Astrocyte of the hippocampus (primary cell): Measurements from ENCODE around the gene MPDZ.
A peak's percentile ranks its signal among the peaks of the same experiment; 100 is the strongest.

Experiments used
- DNase-seq: peaks from one replicate; pipeline ENCODE4 v3.0.0; 2011; ENCODE audit warnings: low read depth, low spot score

MPDZ gene, protein sequence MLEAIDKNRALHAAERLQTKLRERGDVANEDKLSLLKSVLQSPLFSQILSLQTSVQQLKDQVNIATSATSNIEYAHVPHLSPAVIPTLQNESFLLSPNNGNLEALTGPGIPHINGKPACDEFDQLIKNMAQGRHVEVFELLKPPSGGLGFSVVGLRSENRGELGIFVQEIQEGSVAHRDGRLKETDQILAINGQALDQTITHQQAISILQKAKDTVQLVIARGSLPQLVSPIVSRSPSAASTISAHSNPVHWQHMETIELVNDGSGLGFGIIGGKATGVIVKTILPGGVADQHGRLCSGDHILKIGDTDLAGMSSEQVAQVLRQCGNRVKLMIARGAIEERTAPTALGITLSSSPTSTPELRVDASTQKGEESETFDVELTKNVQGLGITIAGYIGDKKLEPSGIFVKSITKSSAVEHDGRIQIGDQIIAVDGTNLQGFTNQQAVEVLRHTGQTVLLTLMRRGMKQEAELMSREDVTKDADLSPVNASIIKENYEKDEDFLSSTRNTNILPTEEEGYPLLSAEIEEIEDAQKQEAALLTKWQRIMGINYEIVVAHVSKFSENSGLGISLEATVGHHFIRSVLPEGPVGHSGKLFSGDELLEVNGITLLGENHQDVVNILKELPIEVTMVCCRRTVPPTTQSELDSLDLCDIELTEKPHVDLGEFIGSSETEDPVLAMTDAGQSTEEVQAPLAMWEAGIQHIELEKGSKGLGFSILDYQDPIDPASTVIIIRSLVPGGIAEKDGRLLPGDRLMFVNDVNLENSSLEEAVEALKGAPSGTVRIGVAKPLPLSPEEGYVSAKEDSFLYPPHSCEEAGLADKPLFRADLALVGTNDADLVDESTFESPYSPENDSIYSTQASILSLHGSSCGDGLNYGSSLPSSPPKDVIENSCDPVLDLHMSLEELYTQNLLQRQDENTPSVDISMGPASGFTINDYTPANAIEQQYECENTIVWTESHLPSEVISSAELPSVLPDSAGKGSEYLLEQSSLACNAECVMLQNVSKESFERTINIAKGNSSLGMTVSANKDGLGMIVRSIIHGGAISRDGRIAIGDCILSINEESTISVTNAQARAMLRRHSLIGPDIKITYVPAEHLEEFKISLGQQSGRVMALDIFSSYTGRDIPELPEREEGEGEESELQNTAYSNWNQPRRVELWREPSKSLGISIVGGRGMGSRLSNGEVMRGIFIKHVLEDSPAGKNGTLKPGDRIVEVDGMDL (N-terminal part only)

GRCh38 chr9:13279284-13280141 lies at the start of gene MPDZ:
MPDZ (minus strand) TSS chr9:13279692; CDS start chr9:13250315, 29,377 bp downstream.
- DNase-seq, result peak; percentile 90

DNA sequence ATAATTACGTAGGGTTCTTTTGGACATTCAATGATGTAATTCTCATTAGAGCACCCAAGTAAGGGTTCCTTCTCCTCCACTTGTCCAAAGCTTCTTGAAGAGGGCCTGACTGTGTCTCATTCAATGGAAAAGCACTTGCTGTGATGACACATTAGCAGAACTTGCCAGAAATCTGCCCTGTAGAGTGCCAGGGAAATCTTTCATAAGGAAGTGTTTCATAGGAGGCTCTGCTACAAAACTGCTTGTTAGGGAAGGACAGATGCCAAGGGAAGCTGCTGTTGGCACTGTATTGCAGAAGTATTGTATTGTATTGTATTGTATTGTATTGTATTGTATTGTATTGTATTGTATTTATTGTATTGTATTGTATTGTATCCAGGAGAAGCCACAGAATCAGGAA lies 45.5 kb upstream of the MPDZ start:
- DNase-seq, result peak; percentile 29

DNA sequence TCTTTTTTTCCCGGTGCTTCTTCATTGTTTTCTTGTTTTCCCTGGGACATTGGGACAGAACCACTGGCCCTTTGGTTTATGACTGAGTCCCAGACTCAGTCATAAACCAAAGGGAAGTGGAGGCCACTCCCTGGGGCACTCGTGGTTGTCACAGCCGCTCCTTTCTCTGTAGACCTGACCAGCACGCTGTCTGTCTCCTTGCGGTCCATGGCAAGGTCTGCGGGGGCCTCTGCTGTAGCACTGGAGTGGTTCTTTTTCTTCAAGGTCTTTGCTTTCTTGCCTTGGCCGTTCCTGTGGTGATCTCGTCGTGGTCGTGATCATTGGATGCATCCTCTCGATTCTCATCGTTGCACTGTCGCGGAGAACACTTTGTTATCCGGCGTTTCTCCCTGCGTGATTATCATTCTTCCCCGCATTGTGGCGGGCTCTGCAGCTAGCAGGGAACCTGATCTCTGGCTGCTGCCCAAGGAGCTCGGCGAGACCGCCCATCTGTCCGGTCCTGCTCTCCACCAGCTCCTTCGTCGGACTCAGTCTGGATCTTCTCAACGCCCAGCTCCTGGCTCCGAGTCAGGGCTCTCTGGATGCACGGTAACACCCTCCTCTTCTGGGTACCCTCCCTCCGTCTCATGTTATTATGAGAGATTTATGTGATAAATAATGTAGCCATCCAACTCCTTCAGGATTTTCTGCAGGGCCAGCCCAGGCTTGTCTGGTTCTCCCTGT lies 43.5 kb upstream of the MPDZ start:
- DNase-seq, result no peak

DNA sequence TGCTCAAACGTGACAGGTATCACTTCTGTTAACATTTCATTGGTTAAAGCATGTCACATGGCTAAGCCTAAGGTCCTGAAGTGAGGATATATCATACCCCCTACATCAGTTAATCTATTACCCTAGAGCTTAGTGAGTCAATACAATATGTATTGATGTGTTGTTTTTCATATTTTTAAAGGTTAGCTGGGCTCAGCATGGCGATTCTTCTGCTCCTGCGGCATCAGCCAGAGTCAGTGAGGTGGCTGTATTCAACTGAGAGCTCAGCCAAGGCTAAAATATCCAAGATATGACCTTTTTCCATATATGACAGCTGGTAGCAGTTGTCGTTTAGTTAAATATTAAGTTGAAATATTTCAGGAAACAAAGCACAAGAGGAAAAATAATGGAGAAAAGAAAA lies 38.5 kb upstream of the MPDZ start:
- DNase-seq, result no peak

GRCh38 chr9:13296972-13297371 lies 17.5 kb upstream of the MPDZ start:
- DNase-seq, result no peak

GRCh38 chr9:13295556-13295955 lies 16.1 kb upstream of the MPDZ start:
- peak; percentile 18 for DNase-seq

- no peak for DNase-seq
Measured at GRCh38 chr9:13292782-13293181, 13.3 kb upstream of the MPDZ start.

GRCh38 chr9:13292158-13292557 lies 12.7 kb upstream of the MPDZ start:
- DNase-seq, result no peak

- DNase-seq, result no peak
Measured at GRCh38 chr9:13291718-13292117, 12.2 kb upstream of the MPDZ start.

DNA sequence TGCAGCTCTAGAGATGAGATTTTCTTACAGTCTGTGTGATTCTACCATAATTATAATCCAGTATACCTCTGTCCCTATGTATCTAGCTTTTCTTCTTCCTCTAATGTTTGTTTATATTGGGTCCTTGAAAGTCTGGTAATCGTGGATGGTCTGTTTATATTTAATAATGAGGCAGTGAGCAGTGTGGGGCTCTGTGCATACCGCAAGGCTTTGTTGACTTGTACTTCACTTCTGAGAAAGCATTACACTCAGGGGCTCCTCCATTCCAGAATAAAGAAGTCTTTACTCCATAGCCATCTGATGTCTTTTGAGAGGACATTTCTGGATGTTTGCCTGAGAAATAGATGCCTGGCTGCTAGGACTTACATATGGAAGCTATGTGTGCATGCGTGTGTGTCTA lies 4.5 kb upstream of the MPDZ start:
- DNase-seq, result no peak

DNA sequence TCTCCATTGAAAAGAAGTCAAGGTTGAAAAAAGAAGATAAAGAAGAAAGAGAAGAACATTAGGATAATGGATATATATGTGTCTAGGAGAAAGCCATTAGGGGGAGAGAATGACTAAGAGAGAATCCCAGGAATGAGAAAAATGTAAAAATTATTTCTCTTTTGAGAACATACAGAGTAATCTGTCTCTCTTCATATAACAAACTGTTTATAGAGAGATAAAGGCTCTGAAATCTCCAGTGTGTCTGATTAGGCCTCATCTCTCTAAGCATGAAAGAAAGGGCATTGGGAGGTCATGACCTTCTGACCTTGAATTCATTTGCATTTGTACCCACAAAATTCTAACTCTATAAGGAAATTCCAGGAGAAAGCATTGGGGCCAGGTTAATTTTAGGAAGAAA lies 3.5 kb upstream of the MPDZ start:
- no peak for DNase-seq

GRCh38 chr9:13281356-13282016 lies 2.0 kb upstream of the MPDZ start:
- DNase-seq, result no peak

DNA sequence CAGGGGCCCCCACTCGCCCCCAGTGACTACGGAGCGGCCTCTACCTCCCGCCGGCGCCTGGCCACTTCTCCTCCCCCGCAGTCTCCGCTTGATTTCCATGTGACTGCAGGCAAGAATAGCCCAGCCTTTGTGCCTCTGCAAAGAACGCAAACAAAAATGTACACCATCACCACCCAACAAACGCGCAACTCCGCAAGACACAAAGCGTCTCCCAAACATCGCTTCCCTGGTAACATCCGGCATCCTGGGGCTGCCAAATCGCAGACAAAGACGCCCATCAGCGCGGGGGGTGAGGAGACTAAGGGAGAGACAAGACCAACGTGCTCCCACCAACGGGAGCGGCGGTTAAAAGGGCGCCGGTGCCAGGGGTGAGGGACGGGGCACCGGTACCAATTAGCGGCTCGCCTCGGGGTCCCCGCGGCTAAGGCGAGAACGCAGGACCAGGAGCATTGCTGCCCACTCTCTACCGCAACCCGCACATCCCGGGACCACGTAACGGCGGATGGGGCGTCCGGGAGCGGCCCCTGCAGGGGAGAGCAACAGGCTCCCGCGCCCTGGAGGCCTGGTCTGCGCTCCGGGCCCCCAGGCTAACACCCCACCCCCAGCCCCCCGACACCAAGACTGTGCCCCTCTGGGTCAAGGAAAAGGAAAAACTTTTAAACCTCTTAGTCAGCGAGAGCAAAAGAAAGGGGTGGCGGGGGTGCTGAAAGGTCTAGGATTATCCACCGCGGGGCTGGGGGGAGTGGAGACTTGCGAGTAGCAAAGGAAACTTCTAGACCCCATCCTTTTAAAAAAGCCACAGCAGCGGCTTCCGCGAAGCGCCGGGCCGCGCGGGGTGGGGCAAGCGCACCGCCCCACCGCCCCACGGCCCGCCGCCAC lies 885 bp downstream of the MPDZ start:
- DNase-seq, result peak; percentile 82

GRCh38 chr9:13278023-13278367 lies 1.5 kb downstream of the MPDZ start:
- DNase-seq, result no peak

GRCh38 chr9:13274886-13275641 lies 4.4 kb downstream of the MPDZ start:
- DNase-seq, result peak; percentile 58

DNA sequence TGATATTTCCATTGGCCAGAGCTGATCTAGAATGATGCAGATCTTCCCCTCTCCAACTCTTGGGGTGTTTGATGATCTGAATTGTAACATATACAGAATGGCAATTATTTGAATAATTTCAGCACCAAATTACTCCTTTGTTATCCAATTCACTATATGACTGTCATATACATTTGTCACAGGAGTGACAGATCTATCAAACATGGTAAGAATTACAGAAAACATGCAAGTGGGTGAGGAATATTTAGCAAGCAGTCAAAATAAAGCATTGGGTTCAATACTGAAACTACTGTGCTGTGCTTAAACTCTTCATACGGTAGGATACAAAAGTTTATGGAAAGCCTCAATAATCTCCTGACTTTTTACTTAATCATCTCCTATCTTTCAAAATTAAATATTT lies 8.8 kb downstream of the MPDZ start:
- no peak for DNase-seq

DNA sequence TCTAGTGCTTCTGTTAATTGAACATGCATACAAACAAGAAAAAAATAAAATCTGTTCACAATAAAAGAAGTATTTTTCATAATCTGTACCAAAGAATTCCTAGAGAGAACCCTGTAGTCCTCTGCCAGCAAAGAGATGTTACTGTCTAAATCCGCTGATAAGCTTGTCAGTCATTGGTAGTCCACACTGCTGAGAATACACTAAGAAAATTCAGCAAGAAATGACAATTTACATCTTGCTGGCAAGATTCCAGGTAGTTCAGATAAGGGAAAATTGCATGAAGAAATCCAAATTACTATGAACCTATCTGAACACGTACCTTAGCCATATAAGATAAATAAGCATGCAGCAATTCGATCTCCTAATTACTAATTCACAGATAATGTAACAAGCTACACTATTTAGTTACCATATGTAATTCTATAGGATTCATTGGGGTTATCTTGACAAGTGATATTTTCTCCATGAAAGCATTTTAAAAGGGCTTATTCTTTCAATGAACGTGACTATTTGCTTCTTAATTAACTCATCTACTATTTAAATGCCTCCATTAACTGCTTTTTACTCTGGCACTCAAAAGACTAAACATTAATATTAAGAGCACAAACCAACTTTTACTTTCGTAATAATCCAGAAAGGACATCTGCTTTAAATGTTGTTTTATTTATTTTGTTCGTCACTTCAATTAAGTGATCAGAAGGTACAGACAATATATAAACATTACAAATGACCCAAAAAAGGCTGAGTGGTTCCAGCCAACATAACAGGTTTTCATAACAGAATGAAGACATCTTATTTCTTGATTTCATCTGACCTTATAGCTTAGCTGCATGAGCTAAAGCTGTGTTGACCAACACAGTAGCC lies 9.7 kb downstream of the MPDZ start:
- DNase-seq, result no peak
